Stimulated activated naive CD8-positive, alpha-beta T cell treated with anti-CD3 and anti-CD28 coated beads, Interleukin-15, Interleukin-2, amounts not matched to agents 100 ng/mL and 50 ng/mL, for 24 hours (primary cell): ENCODE results near the gene SIGLEC6.

Experiments used
- H3K27ac Mint-ChIP-seq: one replicate; pipeline ENCODE4 v1.8.0; 2021; ENCODE audit warnings: mild to moderate bottlenecking, mixed read lengths
- H3K27me3 Mint-ChIP-seq: one replicate; pipeline ENCODE4 v1.8.0; 2021; ENCODE audit warnings: mixed read lengths
- H3K36me3 Mint-ChIP-seq: one replicate; pipeline ENCODE4 v1.8.0; 2021; ENCODE audit warnings: low read depth, mixed read lengths
- H3K4me1 Mint-ChIP-seq: one replicate; pipeline ENCODE4 v1.8.0; 2021; ENCODE audit warnings: low read depth, mixed read lengths
- H3K4me3 Mint-ChIP-seq: one replicate; pipeline ENCODE4 v1.8.0; 2021; ENCODE audit warnings: mild to moderate bottlenecking, mixed read lengths
- H3K9me3 Mint-ChIP-seq: one replicate; pipeline ENCODE4 v1.8.0; 2021; ENCODE audit warnings: mixed read lengths

SIGLEC6 gene

GRCh38 chr19:51552996-51553725, 21.7 kb upstream of the SIGLEC6 start:
- Mint-ChIP-seq H3K4me3 (no peak overlapping the region), H3K36me3 (no peaks in the 10 kb centered on the region), H3K27ac (no peak overlapping the region), H3K4me1 (peaks cover 25% of the 10 kb centered on the region), H3K27me3 (peaks cover 65% of the 10 kb centered on the region), H3K9me3 (peaks cover 3% of the 10 kb centered on the region)

- no peaks in the 10 kb centered on the region for H3K36me3 Mint-ChIP-seq
- H3K4me1 Mint-ChIP-seq = peaks cover 30% of the 10 kb centered on the region
- H3K27me3 Mint-ChIP-seq = peaks cover 70% of the 10 kb centered on the region
- peaks cover 3% of the 10 kb centered on the region for H3K9me3 Mint-ChIP-seq
- no peak overlapping the region for H3K27ac Mint-ChIP-seq
- no peak overlapping the region for H3K4me3 Mint-ChIP-seq
Measured at GRCh38 chr19:51552608-51552995, 21.1 kb upstream of the SIGLEC6 start.

- H3K36me3 Mint-ChIP-seq = no peaks in the 10 kb centered on the region
- H3K9me3 Mint-ChIP-seq = peaks cover 3% of the 10 kb centered on the region
- H3K27me3 Mint-ChIP-seq = peaks cover 69% of the 10 kb centered on the region
- no peak overlapping the region for H3K27ac Mint-ChIP-seq
- H3K4me3 Mint-ChIP-seq = no peak overlapping the region
- H3K4me1 Mint-ChIP-seq = peaks cover 38% of the 10 kb centered on the region
Measured at GRCh38 chr19:51551673-51552432, 20.4 kb upstream of the SIGLEC6 start.

GRCh38 chr19:51550848-51551672, 19.6 kb upstream of the SIGLEC6 start:
- H3K27me3 Mint-ChIP-seq = peaks cover 66% of the 10 kb centered on the region
- H3K4me3 Mint-ChIP-seq = no peak overlapping the region

GRCh38 chr19:51549533-51550324, 18.3 kb upstream of the SIGLEC6 start:
- Mint-ChIP-seq H3K4me1 (peaks cover 46% of the 10 kb centered on the region), H3K27me3 (peaks cover 54% of the 10 kb centered on the region), H3K4me3 (no peak overlapping the region), H3K27ac (no peak overlapping the region), H3K36me3 (no peaks in the 10 kb centered on the region), H3K9me3 (peaks cover 2% of the 10 kb centered on the region)

More at GRCh38 chr19:51550848-51551672, 19.6 kb upstream of the SIGLEC6 start:
- peaks cover 46% of the 10 kb centered on the region for H3K4me1 Mint-ChIP-seq
- H3K9me3 Mint-ChIP-seq = peaks cover 3% of the 10 kb centered on the region
- H3K27ac Mint-ChIP-seq = no peak overlapping the region
- H3K36me3 Mint-ChIP-seq = no peaks in the 10 kb centered on the region

- Mint-ChIP-seq H3K9me3 (no peaks in the 10 kb centered on the region), H3K4me3 (no peak overlapping the region), H3K36me3 (no peaks in the 10 kb centered on the region), H3K27ac (no peak overlapping the region), H3K4me1 (peaks cover 46% of the 10 kb centered on the region), H3K27me3 (peaks cover 48% of the 10 kb centered on the region)
Measured at GRCh38 chr19:51548891-51549305, 17.4 kb upstream of the SIGLEC6 start.

- Mint-ChIP-seq H3K36me3 (no peaks in the 10 kb centered on the region), H3K4me1 (peaks cover 46% of the 10 kb centered on the region), H3K27me3 (peaks cover 45% of the 10 kb centered on the region), H3K27ac (no peak overlapping the region), H3K9me3 (no peaks in the 10 kb centered on the region), H3K4me3 (no peak overlapping the region)
Measured at GRCh38 chr19:51548213-51548651, 16.8 kb upstream of the SIGLEC6 start.

GRCh38 chr19:51547397-51548212, 16.1 kb upstream of the SIGLEC6 start:
- no peak overlapping the region for H3K27ac Mint-ChIP-seq
- no peak overlapping the region for H3K4me3 Mint-ChIP-seq
- peaks cover 43% of the 10 kb centered on the region for H3K27me3 Mint-ChIP-seq
- peaks cover 46% of the 10 kb centered on the region for H3K4me1 Mint-ChIP-seq
- no peaks in the 10 kb centered on the region for H3K36me3 Mint-ChIP-seq
- H3K9me3 Mint-ChIP-seq = no peaks in the 10 kb centered on the region

GRCh38 chr19:51546650-51547396, 15.4 kb upstream of the SIGLEC6 start:
- Mint-ChIP-seq H3K36me3 (no peaks in the 10 kb centered on the region), H3K27me3 (peaks cover 43% of the 10 kb centered on the region), H3K27ac (no peak overlapping the region), H3K4me1 (peaks cover 42% of the 10 kb centered on the region), H3K9me3 (no peaks in the 10 kb centered on the region), H3K4me3 (no peak overlapping the region)

GRCh38 chr19:51546107-51546649, 14.7 kb upstream of the SIGLEC6 start:
- Mint-ChIP-seq H3K9me3 (no peaks in the 10 kb centered on the region), H3K4me3 (no peak overlapping the region), H3K4me1 (peaks cover 36% of the 10 kb centered on the region), H3K27me3 (peaks cover 44% of the 10 kb centered on the region), H3K36me3 (no peaks in the 10 kb centered on the region), H3K27ac (no peak overlapping the region)

- no peaks in the 10 kb centered on the region for H3K9me3 Mint-ChIP-seq
- peaks cover 47% of the 10 kb centered on the region for H3K27me3 Mint-ChIP-seq
- H3K4me3 Mint-ChIP-seq = no peak overlapping the region
- no peaks in the 10 kb centered on the region for H3K36me3 Mint-ChIP-seq
- no peak overlapping the region for H3K27ac Mint-ChIP-seq
- peaks cover 26% of the 10 kb centered on the region for H3K4me1 Mint-ChIP-seq
Measured at GRCh38 chr19:51544038-51544437, 12.6 kb upstream of the SIGLEC6 start.

GRCh38 chr19:51542699-51543098, 11.2 kb upstream of the SIGLEC6 start:
- H3K27me3 Mint-ChIP-seq = peaks cover 47% of the 10 kb centered on the region

More at GRCh38 chr19:51542699-51543098, 11.2 kb upstream of the SIGLEC6 start:
- Mint-ChIP-seq H3K36me3 (no peaks in the 10 kb centered on the region), H3K4me3 (no peak overlapping the region), H3K27ac (no peak overlapping the region), H3K4me1 (peaks cover 17% of the 10 kb centered on the region), H3K9me3 (no peaks in the 10 kb centered on the region)
